H1 (cell line): ENCODE data around the gene JPT2. TPM values are rescaled to one million over a fixed set of nuclear protein-coding genes. Genes with fewer than 3 reads are reported as not detected.

Source experiments
- CTCF ChIA-PET: fragments of 300-600 bp; sonication (Branson Sonifier 250); formaldehyde crosslinking; loops from one replicate; lab custom pipeline; 2021; ENCODE audit not compliant: partially characterized antibody; lab: Charles Lee
- POLR2A ChIA-PET: fragments of 300-600 bp; sonication (Branson Sonifier 250); formaldehyde crosslinking; loops from one replicate; lab custom pipeline; 2021; ENCODE audit warnings: inconsistent platforms; ENCODE audit not compliant: partially characterized antibody; lab: Charles Lee
- DNase-seq, 2 experiments: peaks; one replicate each; pipeline versions ENCODE4 v3.0.0 to v3.0.0-alpha.2; 2010 to 2022; ENCODE audit warnings: low spot score in 2 of 2, low read depth in 1 of 2, mixed read lengths in 1 of 2
- FAIRE-seq: peaks from 2 replicates; lab custom pipeline; 2011; peaks lifted over from hg19 to GRCh38; lab: Jason Lieb, UNC
- H2AFZ ChIP-seq: 2 replicates; pipeline ENCODE4 v1.8.1; 2012; ENCODE audit warnings: low read length, inconsistent platforms
- H2AK5ac ChIP-seq: 2 replicates; pipeline ENCODE4 v1.6.1; 2013; ENCODE audit warnings: low read depth, low read length
- H2BK120ac ChIP-seq: replicated peaks from 2 replicates; pipeline ENCODE3; 2013; ENCODE audit warnings: low read depth, low read length, inconsistent platforms
- H2BK12ac ChIP-seq: 2 replicates; pipeline ENCODE4 v1.6.1; 2013; ENCODE audit warnings: low read depth, low read length
- H2BK15ac ChIP-seq: 2 replicates; pipeline ENCODE4 v1.6.1; 2013; ENCODE audit warnings: low read length
- H2BK20ac ChIP-seq: 2 replicates; pipeline ENCODE4 v1.6.1; 2013; ENCODE audit warnings: low read length
- H2BK5ac ChIP-seq: 2 replicates; pipeline ENCODE4 v1.6.1; 2013; ENCODE audit warnings: low read depth, low read length
- H3K14ac ChIP-seq: 2 replicates; pipeline ENCODE4 v1.6.1; 2013; ENCODE audit warnings: inconsistent platforms; ENCODE audit not compliant: insufficient read length
- H3K18ac ChIP-seq: 2 replicates; pipeline ENCODE4 v1.6.1; 2013; ENCODE audit warnings: low read length; ENCODE audit errors: extremely low read depth
- H3K23ac ChIP-seq: 2 replicates; pipeline ENCODE4 v1.6.1; 2013; ENCODE audit warnings: inconsistent platforms; ENCODE audit not compliant: insufficient read length
- H3K23me2 ChIP-seq: 2 replicates; pipeline ENCODE4 v1.6.1; 2013; ENCODE audit warnings: low read depth, low read length
- H3K27ac ChIP-seq: 2 replicates; pipeline ENCODE4 v1.6.1; 2011; ENCODE audit warnings: low read depth, low read length, inconsistent platforms
- H3K27me3 ChIP-seq, 4 experiments: replicated peaks in 1 of 4; 1 replicate in 1 of 4; 2 replicates in 3 of 4; pipeline versions ENCODE4 v1.6.1 to v1.8.1; 2011 to 2013; ENCODE audit warnings: low read length in 3 of 4, mild to moderate bottlenecking in 3 of 4, inconsistent platforms in 2 of 4, mixed read lengths in 2 of 4, moderate library complexity in 1 of 4; ENCODE audit not compliant: control insufficient read depth in 3 of 4, insufficient read depth in 3 of 4; ENCODE audit errors: extremely low read depth in 1 of 4
- H3K36me3 ChIP-seq, 4 experiments: 2 replicates each; pipeline versions ENCODE4 v1.6.1 to v1.8.1; 2011 to 2013; ENCODE audit warnings: mild to moderate bottlenecking in 4 of 4, low read length in 3 of 4, moderate library complexity in 2 of 4, control low read depth in 1 of 4, inconsistent platforms in 1 of 4; ENCODE audit not compliant: insufficient read depth in 4 of 4, control insufficient read depth in 2 of 4
- H3K4ac ChIP-seq: replicated peaks from 2 replicates; pipeline ENCODE3; 2013; ENCODE audit warnings: low read length, low read depth, mixed read lengths, inconsistent platforms; ENCODE audit not compliant: insufficient read length
- H3K4me1 ChIP-seq, 4 experiments: replicated peaks in 1 of 4; 1 replicate in 1 of 4; 2 replicates in 3 of 4; pipeline versions ENCODE4 v1.6.1 to v1.8.1; 2011 to 2013; ENCODE audit warnings: low read length in 3 of 4, inconsistent platforms in 2 of 4, mixed read lengths in 1 of 4; ENCODE audit not compliant: insufficient read depth in 4 of 4, control insufficient read depth in 3 of 4
- H3K4me2 ChIP-seq, 2 experiments: 2 replicates each; pipeline versions ENCODE4 v1.6.1 to v1.8.1; 2011 to 2013; ENCODE audit warnings: low read depth in 2 of 2, low read length in 2 of 2, control low read depth in 1 of 2, inconsistent platforms in 1 of 2, mild to moderate bottlenecking in 1 of 2; ENCODE audit not compliant: insufficient read depth in 1 of 2
- H3K4me3 ChIP-seq, 4 experiments: fragments of 200-600, 300-600 bp in 1 of 4; sonication (generic), shearing (Covaris generic), sonication (Bioruptor Twin) in 1 of 4; 2 replicates each; pipeline versions ENCODE4 v1.5.1 to v1.8.1; 2011 to 2016; ENCODE audit warnings: low read length in 4 of 4, low read depth in 3 of 4, control low read depth in 2 of 4, inconsistent platforms in 2 of 4, mild to moderate bottlenecking in 2 of 4, mixed read lengths in 1 of 4, moderate library complexity in 1 of 4; ENCODE audit not compliant: insufficient read depth in 2 of 4; ENCODE audit errors: extremely low read depth in 1 of 4
- H3K56ac ChIP-seq: replicated peaks from 2 replicates; pipeline ENCODE3; 2013; ENCODE audit warnings: low read depth, mild to moderate bottlenecking, mixed read lengths, low read length, inconsistent platforms; ENCODE audit not compliant: insufficient read length
- H3K79me1 ChIP-seq: 2 replicates; pipeline ENCODE4 v1.6.1; 2013; ENCODE audit warnings: low read depth, low read length, control low read depth
- H3K79me2 ChIP-seq, 2 experiments: 2 replicates each; pipeline versions ENCODE4 v1.6.1 to v1.8.1; 2012 to 2013; ENCODE audit warnings: low read length in 2 of 2, mild to moderate bottlenecking in 2 of 2, inconsistent platforms in 1 of 2; ENCODE audit not compliant: insufficient read depth in 2 of 2, control insufficient read depth in 1 of 2
- H3K9ac ChIP-seq, 4 experiments: replicated peaks in 1 of 4; 1 replicate in 1 of 4; 2 replicates in 3 of 4; pipeline versions ENCODE4 v1.6.1 to v1.8.1; 2011 to 2013; ENCODE audit warnings: low read depth in 3 of 4, low read length in 3 of 4, control low read depth in 2 of 4, mild to moderate bottlenecking in 2 of 4, moderate library complexity in 2 of 4, inconsistent platforms in 1 of 4; ENCODE audit errors: extremely low read depth in 1 of 4
- H3K9me3 ChIP-seq, 2 experiments: 2 replicates each; pipeline versions ENCODE4 v1.6.1 to v1.8.1; 2012 to 2013; ENCODE audit warnings: mild to moderate bottlenecking in 2 of 2, moderate library complexity in 2 of 2, control low read depth in 1 of 2, inconsistent platforms in 1 of 2, low read depth in 1 of 2, low read length in 1 of 2, mixed read lengths in 1 of 2; ENCODE audit not compliant: insufficient read depth in 2 of 2
- H4K20me1 ChIP-seq, 2 experiments: replicated peaks in 1 of 2; 2 replicates each; pipeline versions ENCODE3 to v1.8.1; 2011 to 2013; ENCODE audit warnings: inconsistent platforms in 2 of 2, low read length in 2 of 2, mild to moderate bottlenecking in 1 of 2; ENCODE audit not compliant: insufficient read depth in 2 of 2, control insufficient read depth in 1 of 2
- H4K5ac ChIP-seq: 2 replicates; pipeline ENCODE4 v1.6.1; 2013; ENCODE audit warnings: low read length, low read depth, mixed read lengths, inconsistent platforms; ENCODE audit not compliant: insufficient read length
- H4K8ac ChIP-seq: 2 replicates; pipeline ENCODE4 v1.8.0; 2013; ENCODE audit warnings: mild to moderate bottlenecking, moderate library complexity, low read length, inconsistent platforms; ENCODE audit not compliant: insufficient read depth; ENCODE audit errors: extremely low read depth
- H4K91ac ChIP-seq: replicated peaks from 2 replicates; pipeline ENCODE3; 2013; ENCODE audit warnings: low read length, mixed read lengths, inconsistent platforms; ENCODE audit not compliant: insufficient read length
- CEBPB ChIP-seq: IDR thresholded peaks from 2 replicates; pipeline ENCODE4 v1.6.1; 2012; ENCODE audit warnings: low read depth, low read length
- GABPA ChIP-seq: IDR thresholded peaks from 2 replicates; pipeline ENCODE4 v1.6.1; 2011; ENCODE audit warnings: mild to moderate bottlenecking, low read length, moderate library complexity, borderline replicate concordance; ENCODE audit not compliant: insufficient read depth
- GTF2F1 ChIP-seq: IDR thresholded peaks from 2 replicates; pipeline ENCODE4 v1.6.1; 2012; ENCODE audit warnings: low read depth, low read length, improper control_type of control experiment, borderline replicate concordance
- HDAC6 ChIP-seq: IDR thresholded peaks from one replicate; pipeline ENCODE4 v1.7.1; 2012; ENCODE audit warnings: low read depth, mild to moderate bottlenecking, inconsistent platforms, low read length, moderate library complexity
- KDM5A ChIP-seq: fragments of 200-600 bp; IDR thresholded peaks from 2 replicates; pipeline ENCODE4 v1.7.1; 2012; ENCODE audit warnings: mild to moderate bottlenecking, low read length, inconsistent platforms, mixed read lengths
- NANOG ChIP-seq: IDR thresholded peaks from 2 replicates; pipeline ENCODE4 v1.6.1; 2011; ENCODE audit warnings: low read length, low read depth, mild to moderate bottlenecking, inconsistent platforms; ENCODE audit not compliant: insufficient read depth, poor library complexity, severe bottlenecking
- PHF8 ChIP-seq: fragments of 200-600 bp; sonication (generic); conservative IDR thresholded peaks from 2 replicates; pipeline ENCODE4 v1.7.1; 2012; ENCODE audit warnings: low read depth, mild to moderate bottlenecking, inconsistent platforms, low read length, moderate library complexity
- POLR2A ChIP-seq, 2 experiments: IDR thresholded peaks; 1 replicate in 1 of 2; 2 replicates in 1 of 2; pipeline ENCODE4 v1.6.1; 2011; ENCODE audit warnings: low read depth in 2 of 2, low read length in 2 of 2, mild to moderate bottlenecking in 2 of 2; ENCODE audit errors: control extremely low read depth in 1 of 2
- RXRA ChIP-seq: IDR thresholded peaks from 2 replicates; pipeline ENCODE4 v1.6.1; 2011; ENCODE audit warnings: low read depth, mild to moderate bottlenecking, low read length, moderate library complexity; ENCODE audit not compliant: insufficient read depth
- SRF ChIP-seq: IDR thresholded peaks from 2 replicates; pipeline ENCODE4 v1.6.1; 2011; ENCODE audit warnings: mild to moderate bottlenecking, low read depth, low read length, moderate library complexity
- SUZ12 ChIP-seq: fragments of 200-600 bp; sonication (generic); IDR thresholded peaks from 2 replicates; pipeline ENCODE4 v1.6.1; 2012; ENCODE audit warnings: mild to moderate bottlenecking, inconsistent platforms, low read length, moderate library complexity, mixed read lengths
- TEAD4 ChIP-seq: IDR thresholded peaks from 2 replicates; pipeline ENCODE4 v1.6.1; 2012; ENCODE audit warnings: low read depth, low read length, inconsistent platforms, mixed read lengths
- WGBS, 2 experiments: shearing (Covaris generic) in 1 of 2; methylation state at CpG; one replicate each; pipeline versions ENCODE4 v1.1.6 to v1.1.7; 2013 to 2015; ENCODE audit warnings: low lambda C conversion rate in 2 of 2, mixed read lengths in 2 of 2, inconsistent platforms in 1 of 2, low coverage in 1 of 2, missing lambda C conversion rate in 1 of 2; ENCODE audit not compliant: insufficient replicate concordance in 2 of 2, insufficient coverage in 1 of 2, insufficient read length in 1 of 2; ENCODE audit errors: extremely low coverage in 1 of 2, missing lambda C conversion rate in 1 of 2; 5-methylcytosine and 5-hydroxymethylcytosine counted together
- polyA plus RNA-seq, 7 experiments: library from polyadenylated mRNA; depleted of rRNA in 3 of 7; stranded (reverse) in 5 of 7; unstranded in 2 of 7; fragments of >200 nt in 5 of 7; fragments of 200-250 nt in 2 of 7; gene quantifications; 1 replicate in 5 of 7; 2 replicates in 1 of 7; 4 replicates in 1 of 7; pipeline versions ENCODE4 v1.2.1 to v1.2.3, GENCODE V29; 2011 to 2013; ENCODE audit warnings: missing spikeins in 2 of 7, mixed read lengths in 2 of 7
- total RNA-seq: library from RNA; stranded (reverse); fragmentation: NEBNext Ultra II Directional; extraction: Animal tissue kit (Norgen Biotek cat#: 25700); gene quantifications from 2 replicates; pipeline ENCODE4 v1.2.1, GENCODE V29; 2021

Gene JPT2
- total and polyA plus RNA-seq, 2 of the 8 experiments (the other 6 are each of a cell fraction or from before 2014, with no cell fraction given): 67.6 to 197 TPM

GRCh38 chr16:1743376-1744337 is 65.6 kb downstream of the JPT2 start:
- WGBS, 2 experiments: 93% methylated on average over 27 of the region's 32 CpGs; no CpG with 5 or more reads in 1 of the 2 experiments
- FAIRE-seq: no peak
- TF ChIP-seq KDM5A (no peak), TEAD4 (no peak), SUZ12 (no peak), POLR2A (IDR thresholded peaks at IDR 0.05; ENCODE audit: control extremely low read depth in 1 of 2, low read depth in 2 of 2, low read length in 2 of 2) (no peak), CEBPB (no peak), GABPA (no peak), HDAC6 (no peak), GTF2F1 (no peak), NANOG (no peak), PHF8 (no peak), SRF (no peak), RXRA (no peak)

More at GRCh38 chr16:1743376-1744337, 65.6 kb downstream of the JPT2 start:
- Histone ChIP-seq H4K5ac (no peak overlapping the region), H2AFZ (no peak overlapping the region), H2AK5ac (no peak overlapping the region), H2BK120ac (no peak overlapping the region), H2BK5ac (no peak overlapping the region; the same call in 1 of the 2 replicates), H3K4me2 (no peak overlapping the region), H2BK20ac (no peak overlapping the region), H3K14ac (no peak overlapping the region), H3K79me2 (no peaks in the 10 kb centered on the region), H3K27ac (no peak overlapping the region), H3K4me3 (no peak overlapping the region), H3K27me3 (no peaks in the 10 kb centered on the region), H3K23me2 (no peaks in the 10 kb centered on the region), H3K56ac (no peak overlapping the region), H2BK12ac (no peak overlapping the region), H3K4ac (no peak overlapping the region), H3K79me1 (0 out of 2 replicates have a peak, but pooled peaks cover 5% of the 10 kb centered on the region), H3K9me3 (peaks cover 13 to 18% of the 10 kb centered on the region in 2 experiments), H4K8ac (no peak overlapping the region), H3K23ac (no peak overlapping the region), H3K4me1 (no peaks in the 10 kb centered on the region), H4K20me1 (peaks cover 0 to 8% of the 10 kb centered on the region in 2 experiments), H3K36me3 (peaks cover 0 to 6% (median under 1%) of the 10 kb centered on the region in 4 experiments; a peak in 3 of 8 replicates), H3K9ac (no peak overlapping the region), H4K91ac (no peak overlapping the region), H3K18ac (no peak overlapping the region), H2BK15ac (no peak overlapping the region)
- POLR2A ChIA-PET: interaction anchor here (0.6 to 1.9 kb wide), 9 partner anchors 10 to 395 kb away, joined by 3 to 5 read pairs (median 4); partner anchors contain the start of genes JPT2 and MAPK8IP3
- CTCF ChIA-PET: interaction anchor here (0.7 to 3.1 kb wide), 3 partner anchors 21 to 229 kb away, joined by 3 to 12 read pairs (median 3); no protein-coding TSS in a partner anchor
- no peak for DNase-seq
